ENCODE results near the gene PLA2G2D. TPM values are rescaled to one million over a fixed set of nuclear protein-coding genes. Genes with fewer than 3 reads are reported as not detected.
"Not testable (repeated sequence)": the region's sequence is repeated elsewhere in the genome, so short reads cannot be mapped to it uniquely, and the experiment has no call there.

PLA2G2D gene
- total RNA-seq, 4 donors from 2014 or later, result not detected

DNA sequence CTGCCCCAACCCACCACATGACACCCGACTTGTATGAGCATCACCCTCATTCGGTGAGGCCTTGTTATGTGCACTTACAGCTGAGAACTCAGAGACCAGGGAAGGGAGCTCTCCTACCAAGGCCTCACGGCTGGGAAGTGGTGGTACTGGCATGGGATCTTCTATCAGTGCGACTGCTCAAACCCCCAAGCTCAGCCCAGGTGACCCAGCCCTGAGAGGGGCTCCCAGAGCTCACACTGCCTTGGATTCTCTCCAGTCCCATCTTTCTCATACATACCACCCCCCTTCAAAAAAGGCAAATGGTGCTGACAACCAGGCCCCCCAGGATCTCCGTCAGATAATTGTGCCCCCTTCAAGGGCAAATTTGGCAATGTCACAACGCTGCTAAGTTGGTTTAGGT lies 19.0 kb upstream of the PLA2G2D start:
- Histone ChIP-seq H3K36me3 (no peaks in the 10 kb centered on the region), H3K9me3 (no peaks in the 10 kb centered on the region), H3K27me3 (peaks cover 0 to 55% (median 0%) of the 10 kb centered on the region in 4 donors), H3K4me3 (no peak overlapping the region), H3K27ac (replicated peaks in 1 of 4) (no peak overlapping the region), H3K4me1 (no peaks in the 10 kb centered on the region)
- intact Hi-C loops (cut with DNase I), result no loop called here
- no peak for DNase-seq (ENCODE audit: extremely low spot score)
- TF ChIP-seq POLR2A (IDR thresholded peaks at IDR 0.05; ENCODE audit: low read depth) (no peak), EP300 (IDR thresholded peaks at IDR 0.05) (no peak), POLR2AphosphoS5 (IDR thresholded peaks at IDR 0.05) (no peak)
- TF ChIP-seq, protein P1, sequence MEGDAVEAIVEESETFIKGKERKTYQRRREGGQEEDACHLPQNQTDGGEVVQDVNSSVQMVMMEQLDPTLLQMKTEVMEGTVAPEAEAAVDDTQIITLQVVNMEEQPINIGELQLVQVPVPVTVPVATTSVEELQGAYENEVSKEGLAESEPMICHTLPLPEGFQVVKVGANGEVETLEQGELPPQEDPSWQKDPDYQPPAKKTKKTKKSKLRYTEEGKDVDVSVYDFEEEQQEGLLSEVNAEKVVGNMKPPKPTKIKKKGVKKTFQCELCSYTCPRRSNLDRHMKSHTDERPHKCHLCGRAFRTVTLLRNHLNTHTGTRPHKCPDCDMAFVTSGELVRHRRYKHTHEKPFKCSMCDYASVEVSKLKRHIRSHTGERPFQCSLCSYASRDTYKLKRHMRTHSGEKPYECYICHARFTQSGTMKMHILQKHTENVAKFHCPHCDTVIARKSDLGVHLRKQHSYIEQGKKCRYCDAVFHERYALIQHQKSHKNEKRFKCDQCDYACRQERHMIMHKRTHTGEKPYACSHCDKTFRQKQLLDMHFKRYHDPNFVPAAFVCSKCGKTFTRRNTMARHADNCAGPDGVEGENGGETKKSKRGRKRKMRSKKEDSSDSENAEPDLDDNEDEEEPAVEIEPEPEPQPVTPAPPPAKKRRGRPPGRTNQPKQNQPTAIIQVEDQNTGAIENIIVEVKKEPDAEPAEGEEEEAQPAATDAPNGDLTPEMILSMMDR (IDR thresholded peaks at IDR 0.05), result no peak
- WGBS, result 72% methylated on average over 6 of the region's 6 CpGs

DNA sequence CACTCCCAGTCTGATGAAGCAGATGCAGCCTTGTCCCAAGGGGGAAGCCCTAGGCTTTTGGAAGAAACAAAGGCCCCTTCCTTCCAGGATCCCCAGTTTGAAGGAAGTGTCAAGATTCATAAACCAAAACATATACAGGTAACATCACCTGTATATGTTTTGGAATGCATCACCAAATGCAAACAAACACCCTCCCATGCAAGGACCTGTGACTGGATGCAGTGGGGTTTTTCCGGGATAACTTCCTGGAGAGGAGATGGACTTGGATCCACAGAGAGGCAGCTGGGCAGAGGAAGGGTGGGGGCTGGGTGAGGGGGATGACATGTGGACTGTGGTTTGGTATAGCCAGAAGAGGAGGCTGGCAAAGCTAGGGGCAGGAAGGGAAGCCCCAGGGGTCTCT lies 18.3 kb upstream of the PLA2G2D start:
- intact Hi-C loops (cut with DNase I), result no loop called here
- no peak for DNase-seq (ENCODE audit: extremely low spot score)
- H3K27ac ChIP-seq (replicated peaks in 1 of 4), result no peak overlapping the region

DNA sequence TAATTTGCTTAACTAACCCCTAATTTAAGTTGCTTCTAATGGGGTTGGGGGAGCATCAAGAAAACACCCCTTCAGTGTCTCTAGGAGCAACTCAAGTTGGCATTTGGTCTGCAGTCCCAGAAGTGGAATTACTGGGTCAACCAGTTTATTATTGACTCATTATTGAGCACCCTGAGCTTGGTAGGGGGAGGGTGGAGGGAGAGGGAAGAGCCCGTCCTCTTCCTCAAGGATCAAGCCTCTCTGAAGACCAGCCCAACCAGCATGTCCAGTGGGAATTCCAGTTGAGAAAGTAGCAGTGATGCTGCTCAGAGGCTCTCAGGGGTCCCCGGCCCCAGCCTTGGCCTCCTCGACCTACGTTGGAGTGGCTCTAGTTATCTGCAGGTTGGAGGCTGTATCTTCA lies 17.7 kb upstream of the PLA2G2D start:
- H3K4me1 ChIP-seq, result no peaks in the 10 kb centered on the region
- WGBS, result 88% methylated on average over 2 of the region's 4 CpGs
- no peaks in the 10 kb centered on the region for H3K9me3 ChIP-seq
- TF ChIP-seq, protein P1 (IDR thresholded peaks at IDR 0.05), result no peak
- TF ChIP-seq EP300 (IDR thresholded peaks at IDR 0.05) (no peak), POLR2AphosphoS5 (IDR thresholded peaks at IDR 0.05) (no peak), POLR2A (IDR thresholded peaks at IDR 0.05; ENCODE audit: low read depth) (no peak)
- no peak overlapping the region for H3K27ac ChIP-seq (replicated peaks in 1 of 4)
- H3K27me3 ChIP-seq, result peaks cover 0 to 50% (median 0%) of the 10 kb centered on the region in 4 donors
- intact Hi-C loops (cut with DNase I), result no loop called here
- DNase-seq (ENCODE audit: extremely low spot score), result no peak
- H3K4me3 ChIP-seq, result no peak overlapping the region
- H3K36me3 ChIP-seq, result no peaks in the 10 kb centered on the region

More for the DNA sequence above, 18.3 kb upstream of the PLA2G2D start:
- no peak overlapping the region for H3K4me3 ChIP-seq
- peaks cover 0 to 51% (median 0%) of the 10 kb centered on the region in 4 donors for H3K27me3 ChIP-seq
- H3K4me1 ChIP-seq, result no peaks in the 10 kb centered on the region
- 90% methylated on average over 1 of the region's 1 CpG for WGBS
- TF ChIP-seq, protein P1 (IDR thresholded peaks at IDR 0.05), result no peak
- TF ChIP-seq POLR2AphosphoS5 (IDR thresholded peaks at IDR 0.05), result no peak
- no peak for TF ChIP-seq POLR2A (IDR thresholded peaks at IDR 0.05; ENCODE audit: low read depth)
- no peak for TF ChIP-seq EP300 (IDR thresholded peaks at IDR 0.05)
- no peaks in the 10 kb centered on the region for H3K9me3 ChIP-seq
- no peaks in the 10 kb centered on the region for H3K36me3 ChIP-seq

DNA sequence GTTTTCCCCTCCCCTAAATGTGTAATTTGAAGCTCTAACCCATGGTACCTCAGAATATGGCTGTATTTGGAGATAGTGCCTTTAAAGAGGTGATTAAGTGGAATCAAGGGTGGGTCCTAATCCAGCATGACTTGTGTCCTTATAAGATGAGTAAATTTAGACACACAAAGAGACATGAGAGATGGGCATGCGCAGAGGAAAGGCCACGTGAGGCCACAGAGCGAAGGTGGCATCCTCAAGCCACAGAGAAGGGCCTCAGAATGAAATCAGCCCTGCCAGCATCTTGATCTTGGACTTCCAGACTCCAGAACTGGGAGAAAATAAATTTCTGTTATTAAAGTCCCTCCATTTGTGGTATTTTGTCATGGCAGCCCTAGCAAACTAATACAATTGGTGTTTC lies 16.9 kb upstream of the PLA2G2D start:
- DNase-seq (ENCODE audit: extremely low spot score), result no peak
- Histone ChIP-seq H3K4me1 (no peaks in the 10 kb centered on the region), H3K27ac (replicated peaks in 1 of 4) (no peak overlapping the region), H3K9me3 (no peaks in the 10 kb centered on the region), H3K4me3 (no peak overlapping the region), H3K36me3 (no peaks in the 10 kb centered on the region), H3K27me3 (peaks cover 0 to 42% (median 0%) of the 10 kb centered on the region in 4 donors)
- WGBS, result 89% methylated on average over 3 of the region's 3 CpGs
- intact Hi-C loops (cut with DNase I), result no loop called here
- TF ChIP-seq, protein P1 (IDR thresholded peaks at IDR 0.05), result no peak
- no peak for TF ChIP-seq EP300 (IDR thresholded peaks at IDR 0.05)
- no peak for TF ChIP-seq POLR2A (IDR thresholded peaks at IDR 0.05; ENCODE audit: low read depth)

DNA sequence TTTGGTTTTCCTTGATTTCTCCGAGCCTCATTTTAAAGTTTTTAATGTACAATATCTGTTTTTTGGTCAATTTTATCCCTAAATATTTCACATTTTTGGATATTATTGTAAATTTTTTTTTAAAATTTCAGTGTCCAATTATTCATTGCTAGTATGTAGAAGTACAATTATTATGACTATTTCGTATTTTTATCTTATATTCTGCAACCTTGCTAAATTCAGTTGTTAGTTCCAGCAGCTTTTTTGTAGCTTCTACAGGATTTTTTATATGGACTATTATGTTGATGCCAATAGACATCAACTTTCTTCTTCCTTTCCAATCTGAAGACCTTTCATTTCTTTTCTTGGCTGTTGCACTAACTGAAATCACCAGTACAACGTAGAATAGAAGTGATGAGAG lies 15.7 kb upstream of the PLA2G2D start:
- WGBS, result 91% methylated on average over 3 of the region's 3 CpGs
- TF ChIP-seq EP300 (IDR thresholded peaks at IDR 0.05) (no peak), POLR2A (IDR thresholded peaks at IDR 0.05; ENCODE audit: low read depth) (no peak), POLR2AphosphoS5 (IDR thresholded peaks at IDR 0.05) (no peak)
- TF ChIP-seq, protein P1 (IDR thresholded peaks at IDR 0.05), result no peak
- no peak for DNase-seq (ENCODE audit: extremely low spot score)
- Histone ChIP-seq H3K9me3 (peaks cover 0 to under 1% (median 0%) of the 10 kb centered on the region in 4 donors), H3K4me3 (no peak overlapping the region), H3K27me3 (peaks cover 0 to 30% (median 0%) of the 10 kb centered on the region in 4 donors), H3K36me3 (no peaks in the 10 kb centered on the region), H3K27ac (replicated peaks in 1 of 4) (no peak overlapping the region), H3K4me1 (no peaks in the 10 kb centered on the region)
- intact Hi-C loops (cut with DNase I), result no loop called here

DNA sequence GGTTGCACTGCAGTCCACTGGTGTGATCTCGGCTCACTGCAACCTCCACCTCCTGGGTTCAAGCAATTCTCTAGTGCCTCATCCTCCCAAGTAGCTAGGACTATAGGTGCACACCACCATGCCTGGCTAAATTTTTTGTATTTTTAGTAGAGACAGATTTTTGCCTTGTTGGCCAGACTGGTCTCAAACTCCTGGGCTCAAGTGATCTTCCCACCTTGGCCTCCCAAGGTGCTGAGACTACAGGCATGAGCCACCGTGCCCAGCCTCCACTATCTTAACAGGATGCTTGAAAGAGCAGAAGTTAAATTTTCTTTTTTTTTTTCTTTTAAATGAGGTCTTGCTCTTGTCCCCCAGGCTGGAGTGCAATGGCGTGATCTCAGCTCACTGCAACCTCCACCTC lies 11.2 kb upstream of the PLA2G2D start:
- H3K4me1 ChIP-seq; H3K27me3 ChIP-seq; intact Hi-C loops (cut with DNase I); H3K27ac ChIP-seq (replicated peaks in 1 of 4); H3K9me3 ChIP-seq; H3K4me3 ChIP-seq; DNase-seq (ENCODE audit: extremely low spot score); H3K36me3 ChIP-seq: not testable (repeated sequence)
- WGBS, result 93% methylated on average over 3 of the region's 3 CpGs

Data from esophagus muscularis mucosa (tissue), 4 donors.